GM21737 (cell line): ENCODE measurements around the gene YTHDC1.
A peak's percentile ranks its signal among the peaks of the same experiment; 100 is the strongest.
"Not testable (repeated sequence)": the region's sequence is repeated elsewhere in the genome, so short reads cannot be mapped to it uniquely, and the experiment has no call there.

Source experiments
- ATAC-seq: cut with Tn5 transposase; IDR thresholded peaks from one replicate; pipeline ENCODE4 v1.9.1; 2021; ENCODE audit warnings: mild to moderate bottlenecking, moderate library complexity; ENCODE audit not compliant: unreplicated experiment

YTHDC1 gene

DNA sequence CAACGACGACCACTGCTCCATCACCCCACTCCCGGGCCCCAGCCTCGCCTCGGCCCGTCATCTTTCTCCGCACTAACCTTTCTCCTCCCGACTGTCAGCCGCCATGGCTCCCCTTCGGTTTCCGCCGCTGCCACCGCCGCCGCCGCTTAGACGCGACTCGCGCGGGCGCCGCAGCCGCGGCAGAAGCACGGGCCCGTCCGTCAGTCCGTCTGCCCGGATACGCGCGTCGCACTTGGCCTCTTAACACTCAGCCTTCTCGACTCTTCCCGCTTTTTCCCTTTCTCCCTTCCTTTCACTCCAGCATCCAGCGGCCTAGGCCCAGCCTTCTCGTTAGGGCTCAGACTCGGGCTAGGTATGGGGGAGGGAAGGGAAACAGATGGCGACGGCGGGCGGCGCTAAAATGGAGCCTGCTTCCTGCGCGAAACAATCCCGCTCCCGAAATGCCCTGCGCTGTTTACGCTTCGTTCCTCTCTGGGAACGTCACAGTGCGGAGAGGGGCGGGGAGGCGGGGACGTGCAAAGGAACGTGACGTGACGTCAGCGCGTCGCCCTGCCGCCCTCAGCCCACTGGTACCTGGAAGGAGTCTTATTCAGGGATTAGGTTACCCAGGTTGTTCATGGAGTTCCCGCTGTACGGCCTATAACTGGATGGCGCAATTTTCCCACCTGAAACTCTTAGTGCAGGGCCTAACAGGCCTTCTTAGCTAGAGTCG lies at the start of gene YTHDC1:
Gene YTHDC1 (minus strand): TSS at position 442 of the 712 bp plus-strand sequence. CDS start 337 bp downstream, at position 105.
- peak; percentile 99 for ATAC-seq

DNA sequence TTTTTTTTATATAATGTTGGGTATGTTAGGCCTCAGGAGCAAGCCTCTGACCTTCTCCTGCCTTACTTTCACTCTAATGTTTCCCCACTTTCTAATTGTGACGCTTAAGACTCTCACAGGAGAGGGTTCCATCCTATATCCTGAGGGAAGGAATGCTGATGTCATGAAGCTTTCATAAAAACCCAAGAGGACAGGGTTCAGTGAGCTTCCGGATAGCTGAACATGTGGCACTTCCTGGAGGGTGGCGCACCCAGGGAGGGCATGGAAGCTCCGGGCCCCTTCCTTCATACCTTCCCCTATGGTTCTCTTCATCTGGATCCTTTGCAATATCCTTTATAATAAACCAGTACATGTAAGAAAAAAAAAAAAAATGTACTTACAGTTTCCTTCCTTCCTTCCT lies 49.4 kb upstream of the YTHDC1 start:
- no peak for ATAC-seq

- ATAC-seq: no peak
Measured at GRCh38 chr4:68396756-68397155, 46.9 kb upstream of the YTHDC1 start.

GRCh38 chr4:68391436-68391835 lies 41.5 kb upstream of the YTHDC1 start:
- no peak for ATAC-seq

DNA sequence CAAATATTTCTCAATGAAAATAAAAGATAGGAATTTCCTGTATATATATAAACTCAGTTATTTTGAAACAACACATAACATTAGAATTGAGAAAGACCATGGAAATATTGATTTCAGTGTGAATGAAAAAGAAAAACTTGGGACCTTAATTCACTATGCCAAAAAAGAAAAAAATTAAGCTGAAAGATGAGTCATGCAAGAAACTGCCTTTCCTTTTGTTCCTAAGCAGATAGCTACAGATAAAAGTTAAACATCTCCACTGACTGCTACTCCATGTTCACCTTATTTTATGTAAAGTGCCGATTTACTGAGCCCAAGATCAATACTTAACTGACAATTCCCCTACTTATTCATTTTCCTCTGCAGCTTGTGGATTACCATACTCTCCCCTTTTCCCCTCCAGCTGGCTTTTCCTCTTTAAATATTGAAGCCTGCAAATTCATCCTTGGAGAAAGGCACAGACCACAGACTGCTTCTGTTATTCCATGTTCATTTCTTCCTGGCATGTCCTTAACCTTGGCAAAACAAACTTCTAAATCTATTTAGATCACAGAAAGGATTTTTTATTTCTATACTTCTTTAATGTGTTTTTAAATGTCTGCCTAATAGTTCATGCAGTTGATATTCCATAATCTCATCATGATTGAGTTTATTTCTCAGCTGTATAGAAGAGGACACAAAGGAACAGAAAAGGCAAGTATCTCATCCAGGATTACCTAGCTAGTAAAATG lies 40.5 kb upstream of the YTHDC1 start:
- ATAC-seq: no peak

DNA sequence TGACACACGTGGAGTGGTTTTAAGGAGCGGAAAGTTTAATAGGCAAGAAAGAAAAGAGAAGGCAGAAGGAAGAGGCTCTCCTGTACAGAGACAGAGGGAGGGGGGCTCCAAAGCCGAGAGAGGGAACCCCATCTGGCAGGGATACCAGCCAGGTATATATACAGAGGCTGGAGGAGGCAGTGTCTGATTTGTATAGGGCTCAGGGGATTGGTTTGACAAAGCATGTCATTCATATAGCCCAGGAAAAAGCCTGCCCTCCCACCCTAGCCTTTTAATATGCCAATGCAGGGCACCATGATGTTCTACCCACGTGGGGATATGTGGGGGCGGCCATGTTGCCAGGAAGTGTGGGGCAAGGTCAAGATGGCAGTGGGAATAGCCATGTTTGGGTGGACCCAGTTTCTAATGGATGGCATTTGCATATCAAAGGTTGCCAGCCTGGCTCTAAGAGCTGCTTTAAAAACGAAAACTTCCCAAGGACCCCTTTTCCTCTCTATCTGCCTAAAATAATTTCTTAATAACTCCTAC lies 39.6 kb upstream of the YTHDC1 start:
- not testable (repeated sequence) for ATAC-seq

DNA sequence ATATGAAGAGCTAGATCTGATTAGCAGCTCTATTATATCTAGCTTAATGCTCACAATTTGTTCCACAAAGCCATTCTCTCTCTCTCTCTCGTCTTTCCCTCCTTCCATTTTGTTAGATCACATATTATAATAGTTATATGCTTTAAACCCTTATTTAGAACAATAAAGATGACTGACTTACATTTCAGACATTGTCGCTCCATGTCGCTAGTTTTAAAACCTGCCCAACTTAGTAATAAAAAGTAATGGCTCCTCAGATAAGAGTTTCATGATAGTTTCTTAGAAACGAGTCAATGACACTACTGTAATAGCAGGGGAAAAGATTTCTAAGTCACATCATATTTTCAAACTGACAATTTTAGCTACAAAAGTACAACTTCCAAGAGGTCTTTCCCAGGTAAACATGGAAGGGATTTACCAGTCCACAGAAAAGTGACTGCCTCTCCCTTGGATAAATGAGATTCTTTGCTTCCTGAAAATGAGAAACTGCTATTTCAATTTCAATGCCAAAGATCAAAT lies 38.5 kb upstream of the YTHDC1 start:
- no peak for ATAC-seq

GRCh38 chr4:68385267-68385666 lies 35.4 kb upstream of the YTHDC1 start:
- ATAC-seq: no peak

- ATAC-seq: no peak
Measured at GRCh38 chr4:68383115-68383514, 33.2 kb upstream of the YTHDC1 start.

- no peak for ATAC-seq
Measured at GRCh38 chr4:68378226-68378625, 28.3 kb upstream of the YTHDC1 start.

- peak; percentile 79 for ATAC-seq
Measured at GRCh38 chr4:68375667-68376559, 26.0 kb upstream of the YTHDC1 start.

- peak; percentile 90 for ATAC-seq
Measured at GRCh38 chr4:68373513-68373912, 23.6 kb upstream of the YTHDC1 start.

DNA sequence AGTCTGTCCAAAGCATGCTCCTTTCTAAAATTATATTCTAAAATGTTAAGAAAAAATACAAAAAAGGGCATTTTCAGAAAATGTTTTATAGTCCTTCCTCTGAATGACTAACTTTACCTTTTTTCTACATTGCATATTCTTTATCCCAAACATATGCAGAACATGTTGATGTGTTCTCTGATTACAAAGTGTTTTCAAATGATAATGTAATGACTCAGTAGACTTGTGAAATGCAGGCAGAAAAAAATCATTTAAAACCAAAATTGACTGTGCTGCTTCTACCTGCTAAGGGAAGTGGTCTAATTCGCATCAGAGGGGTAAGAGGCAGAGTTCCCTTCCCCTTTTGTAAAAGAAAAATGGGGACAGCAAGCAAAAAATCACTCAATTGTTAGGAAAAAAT lies 22.7 kb upstream of the YTHDC1 start:
- ATAC-seq: no peak

- no peak for ATAC-seq
Measured at GRCh38 chr4:68369142-68369805, 19.4 kb upstream of the YTHDC1 start.

GRCh38 chr4:68368691-68369131 lies 18.8 kb upstream of the YTHDC1 start:
- ATAC-seq: no peak

- ATAC-seq: no peak
Measured at GRCh38 chr4:68367835-68368234, 17.9 kb upstream of the YTHDC1 start.

DNA sequence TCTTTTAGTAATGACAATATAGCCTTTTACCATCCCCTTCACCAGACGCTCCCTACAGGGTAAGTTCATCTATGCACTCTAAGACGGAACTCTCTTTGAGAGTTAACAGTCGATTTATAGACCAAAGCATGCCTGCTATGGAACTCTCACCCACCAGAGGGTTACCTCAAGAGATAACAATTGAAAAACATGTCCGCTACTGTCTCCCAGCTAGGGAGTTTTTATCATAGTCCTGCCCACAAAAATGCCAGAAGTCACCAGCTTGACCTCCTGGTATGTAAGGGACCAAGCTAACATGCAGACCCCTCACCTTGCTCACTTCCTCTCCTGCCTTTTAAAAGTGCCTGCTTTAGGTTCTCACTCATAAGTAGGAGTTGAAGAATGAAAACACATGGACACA lies 16.7 kb upstream of the YTHDC1 start:
- ATAC-seq: no peak

GRCh38 chr4:68365068-68365467 lies 15.2 kb upstream of the YTHDC1 start:
- ATAC-seq: no peak

DNA sequence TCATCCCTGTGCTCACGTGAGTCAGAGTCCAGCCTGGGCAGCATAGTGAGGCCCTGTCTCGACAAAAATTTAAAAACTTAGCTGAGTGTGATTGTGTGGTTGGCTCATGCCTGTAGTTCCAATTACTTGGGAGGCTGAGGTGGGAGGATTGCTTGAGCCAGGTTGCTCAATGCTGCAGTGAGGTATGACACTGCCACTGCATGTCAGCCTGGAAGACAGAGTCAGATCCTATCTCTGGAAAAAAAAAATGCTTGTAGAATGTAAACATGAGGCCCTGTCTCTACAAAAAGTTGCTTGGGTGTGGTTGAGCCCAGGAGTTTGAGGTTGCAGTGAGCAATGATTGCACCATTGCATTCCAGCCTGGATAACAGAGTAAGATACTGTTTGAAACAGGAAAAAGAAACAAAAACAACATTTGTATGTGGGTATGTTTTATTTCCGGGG lies 11.3 kb upstream of the YTHDC1 start:
- ATAC-seq: no peak
